WERI-Rb-1 (cell line): ENCODE results near the gene PCGF3.

Source experiments
- DNase-seq: peaks from one replicate; pipeline ENCODE4 v3.0.0-alpha.2; 2020
- H3K27ac ChIP-seq: fragments of 250-450 bp; sonication (Bioruptor Pico); 2 replicates; pipeline ENCODE4 v1.5.1; 2020; ENCODE audit warnings: mild to moderate bottlenecking, moderate library complexity
- H3K27me3 ChIP-seq: fragments of 250-450 bp; sonication (Bioruptor Pico); 2 replicates; pipeline ENCODE4 v1.5.1; 2021; ENCODE audit warnings: mild to moderate bottlenecking, low read depth, moderate library complexity; ENCODE audit not compliant: insufficient read depth, severe bottlenecking
- H3K36me3 ChIP-seq: fragments of 250-450 bp; sonication (Bioruptor Pico); 2 replicates; pipeline ENCODE4 v1.5.1; 2020; ENCODE audit warnings: mild to moderate bottlenecking, moderate library complexity
- H3K4me3 ChIP-seq: 2 replicates; pipeline ENCODE4 v1.5.1; 2011; ENCODE audit warnings: low read depth, mild to moderate bottlenecking, control low read depth, low read length
- H3K9me3 ChIP-seq: fragments of 250-450 bp; sonication (Bioruptor Pico); 2 replicates; pipeline ENCODE4 v1.5.1; 2021; ENCODE audit warnings: mild to moderate bottlenecking, moderate library complexity; ENCODE audit not compliant: severe bottlenecking
- CTCF ChIP-seq: IDR thresholded peaks from 2 replicates; pipeline ENCODE4 v1.5.1; 2011; ENCODE audit warnings: low read depth, mild to moderate bottlenecking, control low read depth, inconsistent platforms, low read length

PCGF3 gene

DNA sequence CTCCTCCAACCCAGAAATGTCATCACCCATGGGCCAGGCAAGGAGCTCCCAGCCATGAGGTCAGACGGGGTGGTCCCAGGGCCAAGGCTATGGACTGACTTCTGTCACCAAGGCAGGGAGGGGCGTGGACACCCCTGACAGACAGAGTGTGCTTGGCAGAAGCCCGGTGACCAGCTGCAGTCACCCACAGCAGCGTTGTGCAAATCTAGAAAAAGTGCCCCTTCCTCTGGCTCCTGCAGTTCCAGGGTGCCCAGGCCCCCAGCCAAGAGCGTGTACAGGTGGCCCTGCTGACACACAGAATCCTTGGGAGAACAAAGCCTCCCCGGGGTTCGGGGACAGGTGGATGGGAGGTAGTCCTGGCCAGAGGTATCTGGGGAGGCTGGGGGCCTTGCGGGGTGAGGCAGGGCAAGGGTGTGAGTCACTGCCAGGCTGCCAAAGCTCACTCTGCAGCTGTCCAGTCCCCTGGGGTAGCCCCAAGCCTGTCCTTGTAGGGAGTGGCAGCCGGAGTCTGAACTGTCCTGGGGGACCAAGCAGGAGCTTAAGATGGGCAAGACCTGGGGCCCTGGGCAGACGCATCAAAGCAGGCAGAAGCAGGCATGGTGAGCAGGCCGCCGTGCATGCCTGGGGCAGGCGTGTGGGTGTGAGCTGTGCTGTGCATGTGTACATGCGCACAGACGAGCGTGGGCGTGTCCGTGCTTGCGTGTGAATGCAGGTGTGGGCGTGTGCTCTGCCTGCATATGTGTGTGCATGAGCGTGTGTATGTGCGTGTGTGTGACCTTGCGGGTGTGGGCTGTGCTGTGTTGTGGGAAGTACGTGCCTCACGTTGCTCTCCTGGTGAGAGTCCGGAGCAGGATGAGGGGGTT is 28.0 kb upstream of the PCGF3 start:
- H3K4me3 ChIP-seq: no peak overlapping the region
- H3K27ac ChIP-seq: no peak overlapping the region
- H3K9me3 ChIP-seq: no peaks in the 10 kb centered on the region
- TF ChIP-seq CTCF: no peak
- peaks cover 6% of the 10 kb centered on the region for H3K36me3 ChIP-seq
- DNase-seq: no peak
- H3K27me3 ChIP-seq: no peaks in the 10 kb centered on the region

GRCh38 chr4:678331-679103 is 27.1 kb upstream of the PCGF3 start:
- H3K4me3 ChIP-seq: no peak overlapping the region
- no peak for TF ChIP-seq CTCF
- no peaks in the 10 kb centered on the region for H3K9me3 ChIP-seq
- no peak for DNase-seq
- no peaks in the 10 kb centered on the region for H3K36me3 ChIP-seq
- no peaks in the 10 kb centered on the region for H3K27me3 ChIP-seq
- H3K27ac ChIP-seq: no peak overlapping the region

- Histone ChIP-seq H3K27me3 (no peaks in the 10 kb centered on the region), H3K9me3 (no peaks in the 10 kb centered on the region), H3K36me3 (no peaks in the 10 kb centered on the region), H3K27ac (no peak overlapping the region), H3K4me3 (no peak overlapping the region)
- no peak for DNase-seq
- no peak for TF ChIP-seq CTCF
Observed at GRCh38 chr4:679104-679481, 26.5 kb upstream of the PCGF3 start.

- no peak for DNase-seq
- no peak for TF ChIP-seq CTCF
- Histone ChIP-seq H3K27ac (no peak overlapping the region), H3K9me3 (no peaks in the 10 kb centered on the region), H3K4me3 (no peak overlapping the region), H3K36me3 (no peaks in the 10 kb centered on the region), H3K27me3 (no peaks in the 10 kb centered on the region)
Observed at GRCh38 chr4:679629-680028, 26.0 kb upstream of the PCGF3 start.

GRCh38 chr4:680091-680490 is 25.5 kb upstream of the PCGF3 start:
- Histone ChIP-seq H3K4me3 (no peak overlapping the region), H3K9me3 (no peaks in the 10 kb centered on the region), H3K27ac (no peak overlapping the region), H3K27me3 (no peaks in the 10 kb centered on the region), H3K36me3 (no peaks in the 10 kb centered on the region)
- TF ChIP-seq CTCF: no peak
- no peak for DNase-seq
